NOMO-1 treated with dmso at 0.1 percent for 144 hours (cell line): ENCODE data around the gene GATA1.
A peak's percentile ranks its signal among the peaks of the same experiment; 100 is the strongest.

Experiments used
- DNase-seq: peaks from one replicate; lab custom pipeline; 2025; ENCODE audit not compliant: unreplicated experiment; lab: John Stamatoyannopoulos, UW

GATA1 gene

GRCh38 chrX:48784726-48785125, 1.7 kb upstream of the GATA1 start:
- no peak for DNase-seq

GRCh38 chrX:48785186-48785539, 1.2 kb upstream of the GATA1 start:
- no peak for DNase-seq

- no peak for DNase-seq
Measured at GRCh38 chrX:48785540-48786214, 713 bp upstream of the GATA1 start.

GRCh38 chrX:48786825-48787504, 575 bp downstream of the GATA1 start:
- no peak for DNase-seq

- DNase-seq = no peak
Measured at GRCh38 chrX:48787505-48788443, 1.4 kb downstream of the GATA1 start.

GRCh38 chrX:48789366-48790220, 3.2 kb downstream of the GATA1 start:
- DNase-seq = no peak

- DNase-seq = no peak
Measured at GRCh38 chrX:48790477-48790876, 4.1 kb downstream of the GATA1 start.

GRCh38 chrX:48791063-48791820, 4.9 kb downstream of the GATA1 start:
- DNase-seq = no peak

GRCh38 chrX:48792219-48792618, 5.8 kb downstream of the GATA1 start:
- no peak for DNase-seq

- no peak for DNase-seq
Measured at GRCh38 chrX:48793935-48794334, 7.5 kb downstream of the GATA1 start.

GRCh38 chrX:48794340-48794910, 8.0 kb downstream of the GATA1 start:
- no peak for DNase-seq

GRCh38 chrX:48794911-48795515, 8.6 kb downstream of the GATA1 start:
- no peak for DNase-seq

GRCh38 chrX:48798318-48798717, 11.9 kb downstream of the GATA1 start:
- no peak for DNase-seq

GRCh38 chrX:48800574-48801279, 14.3 kb downstream of the GATA1 start:
- no peak for DNase-seq

- DNase-seq = peak; percentile 96
Measured at GRCh38 chrX:48801280-48802088, 15.1 kb downstream of the GATA1 start, which contains the start of gene HDAC6. TSS of gene HDAC6 (plus strand) at chrX:48802067. CDS start at chrX:48802693, 626 bp downstream.

- peak; percentile 63 for DNase-seq
Measured at GRCh38 chrX:48802089-48802904, 15.9 kb downstream of the GATA1 start.

- no peak for DNase-seq
Measured at GRCh38 chrX:48802905-48803200, 16.5 kb downstream of the GATA1 start.
